Keratinocyte (primary cell): ENCODE measurements around the gene VWC2L. TPM values are rescaled to one million over a fixed set of nuclear protein-coding genes. Genes with fewer than 3 reads are reported as not detected.

ENCODE experiments used
- DNase-seq: peaks from one replicate; pipeline ENCODE4 v3.0.0-alpha.2; 2011; ENCODE audit warnings: low read depth, missing footprints, low spot score
- FAIRE-seq: peaks from 2 replicates; lab custom pipeline; 2011; peaks lifted over from hg19 to GRCh38; lab: Jason Lieb, UNC
- H2AFZ ChIP-seq: 2 replicates; pipeline ENCODE4 v1.6.0; 2012; ENCODE audit warnings: low read length, control low read depth, inconsistent platforms; ENCODE audit not compliant: control insufficient read depth
- H3K27ac ChIP-seq: 2 replicates; pipeline ENCODE4 v1.5.1; 2011; ENCODE audit warnings: low read length; ENCODE audit not compliant: control insufficient read depth, insufficient read depth
- H3K27me3 ChIP-seq: 3 replicates; pipeline ENCODE4 v1.6.0; 2011; ENCODE audit warnings: low read length; ENCODE audit not compliant: control insufficient read depth, insufficient read depth; ENCODE audit errors: extremely low read depth
- H3K36me3 ChIP-seq, 2 experiments: 2 replicates in 1 of 2; 3 replicates in 1 of 2; pipeline ENCODE4 v1.5.1; 2011; ENCODE audit warnings: low read length in 2 of 2, mild to moderate bottlenecking in 1 of 2; ENCODE audit not compliant: control insufficient read depth in 2 of 2, insufficient read depth in 2 of 2; ENCODE audit errors: extremely low read depth in 1 of 2
- H3K4me1 ChIP-seq: 3 replicates; pipeline ENCODE4 v1.5.1; 2011; ENCODE audit warnings: low read length; ENCODE audit not compliant: control insufficient read depth, insufficient read depth; ENCODE audit errors: extremely low read depth
- H3K4me2 ChIP-seq: 3 replicates; pipeline ENCODE4 v1.6.0; 2011; ENCODE audit warnings: low read depth, low read length; ENCODE audit not compliant: control insufficient read depth, insufficient read depth; ENCODE audit errors: extremely low read depth
- H3K4me3 ChIP-seq, 3 experiments: fragments of 200-600 bp in 1 of 3; sonication (generic) in 1 of 3; 2 replicates in 2 of 3; 3 replicates in 1 of 3; pipeline ENCODE4 v1.5.1; 2011 to 2016; ENCODE audit warnings: low read length in 3 of 3, mild to moderate bottlenecking in 3 of 3, control low read depth in 2 of 3, inconsistent platforms in 1 of 3, low read depth in 1 of 3, mixed read lengths in 1 of 3, mixed run types in 1 of 3, moderate library complexity in 1 of 3; ENCODE audit not compliant: control insufficient read depth in 2 of 3, insufficient read depth in 2 of 3; ENCODE audit errors: extremely low read depth in 1 of 3
- H3K79me2 ChIP-seq: 2 replicates; pipeline ENCODE4 v1.6.0; 2012; ENCODE audit warnings: low read length; ENCODE audit not compliant: control insufficient read depth, insufficient read depth
- H3K9ac ChIP-seq: 3 replicates; pipeline ENCODE4 v1.6.0; 2011; ENCODE audit warnings: low read length; ENCODE audit not compliant: control insufficient read depth, insufficient read depth; ENCODE audit errors: extremely low read depth
- H3K9me1 ChIP-seq: 3 replicates; pipeline ENCODE4 v1.6.0; 2011; ENCODE audit warnings: low read length; ENCODE audit not compliant: control insufficient read depth, insufficient read depth; ENCODE audit errors: extremely low read depth
- H3K9me3 ChIP-seq: 2 replicates; pipeline ENCODE4 v1.5.1; 2012; ENCODE audit warnings: low read depth, low read length; ENCODE audit not compliant: control insufficient read depth
- H4K20me1 ChIP-seq: 3 replicates; pipeline ENCODE4 v1.6.0; 2011; ENCODE audit warnings: low read length; ENCODE audit not compliant: control insufficient read depth, insufficient read depth; ENCODE audit errors: extremely low read depth
- EZH2 ChIP-seq: IDR thresholded peaks from one replicate; pipeline ENCODE4 v1.6.1; 2012; ENCODE audit warnings: inconsistent platforms, mild to moderate bottlenecking, low read length, moderate library complexity
- dilution Hi-C: fragments of 300-500 bp; cut with MboI; formaldehyde crosslinking; loops from one replicate; pipeline ENCODE4 v1.7.0; 2020; ENCODE audit warnings: low sequenced_read_pairs; ENCODE audit not compliant: extremely low pct_ligation_motif_present
- polyA plus RNA-seq, 5 experiments: library from polyadenylated mRNA; depleted of rRNA in 3 of 5; stranded (reverse) in 3 of 5; stranded (forward) in 1 of 5; unstranded in 1 of 5; fragments of >200 nt; gene quantifications; 1 replicate in 1 of 5; 2 replicates in 3 of 5; 3 replicates in 1 of 5; pipeline versions ENCODE4 v1.2.1 to v1.2.3, GENCODE V29; 2011 to 2012; ENCODE audit warnings: missing spikeins in 2 of 5, low read depth in 1 of 5, low replicate concordance in 1 of 5
- TF ChIP-seq, protein P1 (sequence below), 3 experiments: IDR thresholded peaks in 1 of 3; conservative IDR thresholded peaks in 1 of 3; optimal IDR thresholded peaks in 1 of 3; 2 replicates in 2 of 3; 3 replicates in 1 of 3; pipeline versions ENCODE3 to v1.5.1; 2011; ENCODE audit warnings: low read length in 3 of 3, mild to moderate bottlenecking in 3 of 3, moderate library complexity in 2 of 3, control low read depth in 1 of 3, inconsistent platforms in 1 of 3; ENCODE audit not compliant: insufficient read depth in 2 of 3; ENCODE audit errors: extremely low read depth in 1 of 3

VWC2L gene
- polyA plus RNA-seq, 1 donor (not counting 4 experiments of a cell fraction or from before 2014, with no cell fraction given): not detected

DNA sequence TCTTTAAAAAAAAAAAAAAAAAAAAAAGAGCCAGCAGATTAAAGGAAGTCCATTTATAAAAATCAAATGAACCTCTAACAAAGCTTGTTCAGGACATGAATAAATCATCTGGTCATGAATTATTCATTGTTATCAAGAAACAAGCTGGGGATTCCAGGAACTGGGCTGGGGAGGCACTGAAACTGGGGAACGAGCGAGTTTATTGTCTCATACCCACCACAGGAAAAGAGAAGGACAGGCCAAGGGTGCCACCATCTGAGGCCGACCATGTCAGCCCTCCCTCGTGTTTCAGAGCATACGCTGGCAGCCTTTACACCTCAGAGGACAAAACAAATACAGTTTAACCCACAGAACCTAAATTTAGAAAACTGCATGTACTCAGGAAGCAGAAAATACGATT, 164.2 kb downstream of the VWC2L start:
- Histone ChIP-seq H3K9me3 (no peaks in the 10 kb centered on the region), H3K4me1 (peaks cover 4% of the 10 kb centered on the region), H4K20me1 (no peaks in the 10 kb centered on the region), H3K27ac (no peak overlapping the region), H3K9ac (no peak overlapping the region), H3K9me1 (no peaks in the 10 kb centered on the region), H3K36me3 (no peaks in the 10 kb centered on the region), H3K4me3 (no peak overlapping the region), H2AFZ (no peak overlapping the region), H3K79me2 (no peaks in the 10 kb centered on the region), H3K4me2 (no peak overlapping the region), H3K27me3 (no peaks in the 10 kb centered on the region)
- TF ChIP-seq, protein P1, sequence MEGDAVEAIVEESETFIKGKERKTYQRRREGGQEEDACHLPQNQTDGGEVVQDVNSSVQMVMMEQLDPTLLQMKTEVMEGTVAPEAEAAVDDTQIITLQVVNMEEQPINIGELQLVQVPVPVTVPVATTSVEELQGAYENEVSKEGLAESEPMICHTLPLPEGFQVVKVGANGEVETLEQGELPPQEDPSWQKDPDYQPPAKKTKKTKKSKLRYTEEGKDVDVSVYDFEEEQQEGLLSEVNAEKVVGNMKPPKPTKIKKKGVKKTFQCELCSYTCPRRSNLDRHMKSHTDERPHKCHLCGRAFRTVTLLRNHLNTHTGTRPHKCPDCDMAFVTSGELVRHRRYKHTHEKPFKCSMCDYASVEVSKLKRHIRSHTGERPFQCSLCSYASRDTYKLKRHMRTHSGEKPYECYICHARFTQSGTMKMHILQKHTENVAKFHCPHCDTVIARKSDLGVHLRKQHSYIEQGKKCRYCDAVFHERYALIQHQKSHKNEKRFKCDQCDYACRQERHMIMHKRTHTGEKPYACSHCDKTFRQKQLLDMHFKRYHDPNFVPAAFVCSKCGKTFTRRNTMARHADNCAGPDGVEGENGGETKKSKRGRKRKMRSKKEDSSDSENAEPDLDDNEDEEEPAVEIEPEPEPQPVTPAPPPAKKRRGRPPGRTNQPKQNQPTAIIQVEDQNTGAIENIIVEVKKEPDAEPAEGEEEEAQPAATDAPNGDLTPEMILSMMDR (optimal IDR thresholded peaks at IDR 0.05 in 1 of 3, IDR thresholded peaks at IDR 0.05 in 1 of 3, conservative IDR thresholded peaks at IDR 0.05 in 1 of 3; ENCODE audit: extremely low read depth in 1 of 3, insufficient read depth in 2 of 3, low read length in 3 of 3): no peak
- no peak for TF ChIP-seq EZH2
- no peak for DNase-seq
- no peak for FAIRE-seq
- dilution Hi-C loops: no loop called here

- Histone ChIP-seq H3K4me2 (no peak overlapping the region), H3K9me3 (no peaks in the 10 kb centered on the region), H3K36me3 (no peaks in the 10 kb centered on the region), H4K20me1 (no peaks in the 10 kb centered on the region), H2AFZ (no peak overlapping the region), H3K4me1 (peaks cover 4% of the 10 kb centered on the region), H3K9me1 (no peaks in the 10 kb centered on the region), H3K9ac (no peak overlapping the region), H3K27ac (no peak overlapping the region), H3K27me3 (no peaks in the 10 kb centered on the region), H3K4me3 (no peak overlapping the region), H3K79me2 (no peaks in the 10 kb centered on the region)
- DNase-seq (no peak), FAIRE-seq (no peak)
- dilution Hi-C loops: no loop called here
- no peak for TF ChIP-seq EZH2
- TF ChIP-seq, protein P1 (optimal IDR thresholded peaks at IDR 0.05 in 1 of 3, IDR thresholded peaks at IDR 0.05 in 1 of 3, conservative IDR thresholded peaks at IDR 0.05 in 1 of 3; ENCODE audit: extremely low read depth in 1 of 3, insufficient read depth in 2 of 3, low read length in 3 of 3): no peak
These were observed 164.6 kb downstream of the VWC2L start for GRCh38 chr2:214575465-214575864.
